NCI-H1105 treated with DMSO at 0.1 percent for 48 hours (cell line): ENCODE measurements around the gene NUP93.
"Not testable (repeated sequence)": the region's sequence is repeated elsewhere in the genome, so short reads cannot be mapped to it uniquely, and the experiment has no call there.

Experiments used
- DNase-seq: peaks from one replicate; lab custom pipeline; 2025; lab: John Stamatoyannopoulos, UW

Gene NUP93

GRCh38 chr16:56779906-56780305, 50.0 kb downstream of the NUP93 start:
- DNase-seq = no peak

GRCh38 chr16:56780646-56781045, 50.7 kb downstream of the NUP93 start:
- no peak for DNase-seq

GRCh38 chr16:56781528-56781961, 51.6 kb downstream of the NUP93 start:
- no peak for DNase-seq

GRCh38 chr16:56783344-56783743, 53.4 kb downstream of the NUP93 start:
- DNase-seq = no peak

- no peak for DNase-seq
These were observed 55.4 kb downstream of the NUP93 start for GRCh38 chr16:56785317-56785716.

- DNase-seq = no peak
These were observed 57.2 kb downstream of the NUP93 start for GRCh38 chr16:56787167-56787566.

- no peak for DNase-seq
These were observed 58.5 kb downstream of the NUP93 start for GRCh38 chr16:56788435-56788834.

- DNase-seq = peak; percentile 54
These were observed 59.4 kb downstream of the NUP93 start for GRCh38 chr16:56789360-56789759.

- peak; percentile 5 for DNase-seq
These were observed 63.0 kb downstream of the NUP93 start for GRCh38 chr16:56792967-56793366.

- DNase-seq = no peak
These were observed 63.6 kb downstream of the NUP93 start for GRCh38 chr16:56793492-56793891.

GRCh38 chr16:56795011-56795410, 65.1 kb downstream of the NUP93 start:
- no peak for DNase-seq

GRCh38 chr16:56797038-56797437, 67.1 kb downstream of the NUP93 start:
- DNase-seq = not testable (repeated sequence)

GRCh38 chr16:56797861-56798260, 67.9 kb downstream of the NUP93 start:
- no peak for DNase-seq

GRCh38 chr16:56798955-56799354, 69.0 kb downstream of the NUP93 start:
- no peak for DNase-seq

GRCh38 chr16:56800355-56800754, 70.4 kb downstream of the NUP93 start:
- no peak for DNase-seq

GRCh38 chr16:56801762-56802161, 71.8 kb downstream of the NUP93 start:
- no peak for DNase-seq

- DNase-seq = no peak
These were observed 77.2 kb downstream of the NUP93 start for GRCh38 chr16:56807011-56807675.

- DNase-seq = not testable (repeated sequence)
These were observed 77.7 kb downstream of the NUP93 start for GRCh38 chr16:56807676-56808067.

GRCh38 chr16:56810954-56811353, 81.0 kb downstream of the NUP93 start:
- DNase-seq = no peak

- not testable (repeated sequence) for DNase-seq
These were observed 81.7 kb downstream of the NUP93 start for GRCh38 chr16:56811602-56812001.

- DNase-seq = no peak
These were observed 83.0 kb downstream of the NUP93 start for GRCh38 chr16:56812884-56813283.

GRCh38 chr16:56814537-56815432, 84.9 kb downstream of the NUP93 start:
- DNase-seq = no peak

GRCh38 chr16:56815721-56816120, 85.8 kb downstream of the NUP93 start:
- DNase-seq = no peak
